Calu3 (cell line): Measurements from ENCODE around the gene NNMT. TPM values are rescaled to one million over a fixed set of nuclear protein-coding genes. Genes with fewer than 3 reads are reported as not detected.

Experiments used
- BruUV-seq: library from RNA; stranded (reverse); fragments of 400-500 nt; replicated peaks from 2 replicates; lab custom pipeline; 2021; lab: Mats Ljungman, UMichigan
- CTCF ChIA-PET: fragments of 300-600 bp; sonication (Branson Sonifier 250); formaldehyde crosslinking; loops from one replicate; lab custom pipeline; 2022; ENCODE audit warnings: antibody characterized with exemption; lab: Charles Lee
- DNase-seq: peaks from one replicate; pipeline ENCODE4 v3.0.0; 2022
- H3K27ac Mint-ChIP-seq: one replicate; pipeline ENCODE4 v1.8.0; 2022; ENCODE audit warnings: mixed read lengths; ENCODE audit not compliant: unreplicated experiment
- H3K27me3 Mint-ChIP-seq: one replicate; pipeline ENCODE4 v1.8.0; 2022; ENCODE audit warnings: mixed read lengths; ENCODE audit not compliant: unreplicated experiment
- H3K36me3 Mint-ChIP-seq: one replicate; pipeline ENCODE4 v1.8.0; 2022; ENCODE audit warnings: mild to moderate bottlenecking, moderate library complexity, mixed read lengths; ENCODE audit not compliant: insufficient read depth, unreplicated experiment
- H3K4me1 Mint-ChIP-seq: one replicate; pipeline ENCODE4 v1.8.0; 2022; ENCODE audit warnings: mild to moderate bottlenecking, low read depth, mixed read lengths; ENCODE audit not compliant: unreplicated experiment
- H3K4me3 Mint-ChIP-seq: one replicate; pipeline ENCODE4 v1.8.0; 2022; ENCODE audit warnings: mild to moderate bottlenecking, low read depth, moderate library complexity, mixed read lengths; ENCODE audit not compliant: unreplicated experiment
- H3K9me3 Mint-ChIP-seq: one replicate; pipeline ENCODE4 v1.8.0; 2022; ENCODE audit warnings: low read depth, mixed read lengths; ENCODE audit not compliant: unreplicated experiment
- intact Hi-C: fragments of 100-400 bp; cut with micrococcal nuclease; formaldehyde crosslinking; loops from one replicate; pipeline ENCODE4 v1.10.0; 2022; ENCODE audit not compliant: unreplicated experiment
- total RNA-seq: library from RNA; stranded (reverse); gene quantifications from 2 replicates; pipeline ENCODE4 v1.2.3, GENCODE V29; 2022
- TF ChIP-seq, protein P1 (sequence below): fragments of 200-600 bp; IDR thresholded peaks from one replicate; pipeline ENCODE4 v1.8.0; 2022; ENCODE audit warnings: antibody characterized with exemption; ENCODE audit not compliant: unreplicated experiment

NNMT gene
- total RNA-seq, 1 experiment from 2014 or later = 116 TPM

GRCh38 chr11:114288136-114288535, 8.1 kb upstream of the NNMT start:
- no TSS peak for BruUV-seq
- Mint-ChIP-seq H3K4me3 (no peak overlapping the region), H3K36me3 (no peaks in the 10 kb centered on the region), H3K27ac (no peak overlapping the region), H3K27me3 (no peaks in the 10 kb centered on the region), H3K9me3 (no peaks in the 10 kb centered on the region), H3K4me1 (peaks cover 61% of the 10 kb centered on the region)
- intact Hi-C loops = no loop called here
- DNase-seq = no peak
- CTCF ChIA-PET = interaction anchor here (1.1 kb wide), 1 partner anchor 17 kb away, joined by 4 read pairs; no protein-coding TSS in a partner anchor
- TF ChIP-seq, protein P1, sequence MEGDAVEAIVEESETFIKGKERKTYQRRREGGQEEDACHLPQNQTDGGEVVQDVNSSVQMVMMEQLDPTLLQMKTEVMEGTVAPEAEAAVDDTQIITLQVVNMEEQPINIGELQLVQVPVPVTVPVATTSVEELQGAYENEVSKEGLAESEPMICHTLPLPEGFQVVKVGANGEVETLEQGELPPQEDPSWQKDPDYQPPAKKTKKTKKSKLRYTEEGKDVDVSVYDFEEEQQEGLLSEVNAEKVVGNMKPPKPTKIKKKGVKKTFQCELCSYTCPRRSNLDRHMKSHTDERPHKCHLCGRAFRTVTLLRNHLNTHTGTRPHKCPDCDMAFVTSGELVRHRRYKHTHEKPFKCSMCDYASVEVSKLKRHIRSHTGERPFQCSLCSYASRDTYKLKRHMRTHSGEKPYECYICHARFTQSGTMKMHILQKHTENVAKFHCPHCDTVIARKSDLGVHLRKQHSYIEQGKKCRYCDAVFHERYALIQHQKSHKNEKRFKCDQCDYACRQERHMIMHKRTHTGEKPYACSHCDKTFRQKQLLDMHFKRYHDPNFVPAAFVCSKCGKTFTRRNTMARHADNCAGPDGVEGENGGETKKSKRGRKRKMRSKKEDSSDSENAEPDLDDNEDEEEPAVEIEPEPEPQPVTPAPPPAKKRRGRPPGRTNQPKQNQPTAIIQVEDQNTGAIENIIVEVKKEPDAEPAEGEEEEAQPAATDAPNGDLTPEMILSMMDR = no peak

- intact Hi-C loops = loop anchor here (5.0 kb wide), 1 partner anchor 148 kb away; the partner anchor contains the start of gene REXO2
- TF ChIP-seq, protein P1 = no peak
- H3K4me3 Mint-ChIP-seq = no peak overlapping the region
- no peak for DNase-seq
- H3K4me1 Mint-ChIP-seq = peaks cover 66% of the 10 kb centered on the region
- H3K27ac Mint-ChIP-seq = no peak overlapping the region
- CTCF ChIA-PET = no interaction called here
- H3K9me3 Mint-ChIP-seq = no peaks in the 10 kb centered on the region
- H3K36me3 Mint-ChIP-seq = peaks cover 11% of the 10 kb centered on the region
- no TSS peak for BruUV-seq
- no peaks in the 10 kb centered on the region for H3K27me3 Mint-ChIP-seq
Measured at GRCh38 chr11:114289779-114290178, 6.4 kb upstream of the NNMT start.

GRCh38 chr11:114290503-114291235, 5.5 kb upstream of the NNMT start:
- no peaks in the 10 kb centered on the region for H3K9me3 Mint-ChIP-seq
- no peaks in the 10 kb centered on the region for H3K27me3 Mint-ChIP-seq
- no peak for DNase-seq
- H3K4me3 Mint-ChIP-seq = no peak overlapping the region
- H3K4me1 Mint-ChIP-seq = peaks cover 70% of the 10 kb centered on the region
- TF ChIP-seq, protein P1 = no peak
- intact Hi-C loops = loop anchor here (5.0 kb wide), 1 partner anchor 147 kb away; the partner anchor contains the start of gene REXO2
- BruUV-seq = no TSS peak
- H3K36me3 Mint-ChIP-seq = peaks cover 14% of the 10 kb centered on the region
- H3K27ac Mint-ChIP-seq = peak overlapping the region; percentile 22
- CTCF ChIA-PET = interaction anchor here (1.4 kb wide), 1 partner anchor 10 kb away, joined by 4 read pairs; no protein-coding TSS in a partner anchor

DNA sequence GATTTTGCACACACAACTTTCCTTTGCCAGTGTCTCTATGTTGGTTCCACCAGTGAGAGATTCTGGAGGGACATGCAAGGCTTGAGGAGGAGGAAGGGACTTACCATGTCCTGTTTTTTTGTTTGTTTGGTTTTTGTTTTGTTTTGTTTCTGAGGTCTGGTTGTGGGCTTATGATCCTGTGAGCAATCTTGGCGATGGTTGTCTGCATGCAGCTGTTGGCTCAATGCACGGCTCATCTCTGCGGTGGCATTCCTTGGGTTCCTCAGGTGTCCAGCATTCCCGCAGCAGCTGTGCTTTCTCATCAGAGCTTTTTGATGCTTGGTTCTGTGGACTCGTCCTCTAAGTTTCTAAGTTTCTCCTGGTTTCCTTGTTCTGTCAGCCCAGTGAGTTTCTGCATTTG, 4.8 kb upstream of the NNMT start:
- H3K36me3 Mint-ChIP-seq = peaks cover 20% of the 10 kb centered on the region
- no peak for DNase-seq
- CTCF ChIA-PET = interaction anchor here (1.4 kb wide), 1 partner anchor 10 kb away, joined by 4 read pairs; no protein-coding TSS in a partner anchor
- H3K27me3 Mint-ChIP-seq = no peaks in the 10 kb centered on the region
- peak overlapping the region; percentile 99 for H3K27ac Mint-ChIP-seq
- H3K9me3 Mint-ChIP-seq = no peaks in the 10 kb centered on the region
- peak overlapping the region; percentile 10 for H3K4me3 Mint-ChIP-seq
- no TSS peak for BruUV-seq
- intact Hi-C loops = loop anchor here (5.0 kb wide), 1 partner anchor 146 kb away; the partner anchor contains the start of gene REXO2
- TF ChIP-seq, protein P1 = no peak
- peaks cover 69% of the 10 kb centered on the region for H3K4me1 Mint-ChIP-seq
